Keratinocyte (primary cell): Measurements from ENCODE around the gene BBS9. TPM values are rescaled to one million over a fixed set of nuclear protein-coding genes. Genes with fewer than 3 reads are reported as not detected.

ENCODE experiments used
- DNase-seq: peaks from one replicate; pipeline ENCODE4 v3.0.0-alpha.2; 2011; ENCODE audit warnings: low read depth, missing footprints, low spot score
- FAIRE-seq: peaks from 2 replicates; lab custom pipeline; 2011; peaks lifted over from hg19 to GRCh38; lab: Jason Lieb, UNC
- H2AFZ ChIP-seq: 2 replicates; pipeline ENCODE4 v1.6.0; 2012; ENCODE audit warnings: low read length, control low read depth, inconsistent platforms; ENCODE audit not compliant: control insufficient read depth
- H3K27ac ChIP-seq: 2 replicates; pipeline ENCODE4 v1.5.1; 2011; ENCODE audit warnings: low read length; ENCODE audit not compliant: control insufficient read depth, insufficient read depth
- H3K27me3 ChIP-seq: 3 replicates; pipeline ENCODE4 v1.6.0; 2011; ENCODE audit warnings: low read length; ENCODE audit not compliant: control insufficient read depth, insufficient read depth; ENCODE audit errors: extremely low read depth
- H3K36me3 ChIP-seq, 2 experiments: 2 replicates in 1 of 2; 3 replicates in 1 of 2; pipeline ENCODE4 v1.5.1; 2011; ENCODE audit warnings: low read length in 2 of 2, mild to moderate bottlenecking in 1 of 2; ENCODE audit not compliant: control insufficient read depth in 2 of 2, insufficient read depth in 2 of 2; ENCODE audit errors: extremely low read depth in 1 of 2
- H3K4me1 ChIP-seq: 3 replicates; pipeline ENCODE4 v1.5.1; 2011; ENCODE audit warnings: low read length; ENCODE audit not compliant: control insufficient read depth, insufficient read depth; ENCODE audit errors: extremely low read depth
- H3K4me2 ChIP-seq: 3 replicates; pipeline ENCODE4 v1.6.0; 2011; ENCODE audit warnings: low read depth, low read length; ENCODE audit not compliant: control insufficient read depth, insufficient read depth; ENCODE audit errors: extremely low read depth
- H3K4me3 ChIP-seq, 3 experiments: fragments of 200-600 bp in 1 of 3; sonication (generic) in 1 of 3; 2 replicates in 2 of 3; 3 replicates in 1 of 3; pipeline ENCODE4 v1.5.1; 2011 to 2016; ENCODE audit warnings: low read length in 3 of 3, mild to moderate bottlenecking in 3 of 3, control low read depth in 2 of 3, inconsistent platforms in 1 of 3, low read depth in 1 of 3, mixed read lengths in 1 of 3, mixed run types in 1 of 3, moderate library complexity in 1 of 3; ENCODE audit not compliant: control insufficient read depth in 2 of 3, insufficient read depth in 2 of 3; ENCODE audit errors: extremely low read depth in 1 of 3
- H3K79me2 ChIP-seq: 2 replicates; pipeline ENCODE4 v1.6.0; 2012; ENCODE audit warnings: low read length; ENCODE audit not compliant: control insufficient read depth, insufficient read depth
- H3K9ac ChIP-seq: 3 replicates; pipeline ENCODE4 v1.6.0; 2011; ENCODE audit warnings: low read length; ENCODE audit not compliant: control insufficient read depth, insufficient read depth; ENCODE audit errors: extremely low read depth
- H3K9me1 ChIP-seq: 3 replicates; pipeline ENCODE4 v1.6.0; 2011; ENCODE audit warnings: low read length; ENCODE audit not compliant: control insufficient read depth, insufficient read depth; ENCODE audit errors: extremely low read depth
- H3K9me3 ChIP-seq: 2 replicates; pipeline ENCODE4 v1.5.1; 2012; ENCODE audit warnings: low read depth, low read length; ENCODE audit not compliant: control insufficient read depth
- H4K20me1 ChIP-seq: 3 replicates; pipeline ENCODE4 v1.6.0; 2011; ENCODE audit warnings: low read length; ENCODE audit not compliant: control insufficient read depth, insufficient read depth; ENCODE audit errors: extremely low read depth
- CTCF ChIP-seq, 3 experiments: IDR thresholded peaks in 1 of 3; conservative IDR thresholded peaks in 1 of 3; optimal IDR thresholded peaks in 1 of 3; 2 replicates in 2 of 3; 3 replicates in 1 of 3; pipeline versions ENCODE3 to v1.5.1; 2011; ENCODE audit warnings: low read length in 3 of 3, mild to moderate bottlenecking in 3 of 3, moderate library complexity in 2 of 3, control low read depth in 1 of 3, inconsistent platforms in 1 of 3; ENCODE audit not compliant: insufficient read depth in 2 of 3; ENCODE audit errors: extremely low read depth in 1 of 3
- EZH2 ChIP-seq: IDR thresholded peaks from one replicate; pipeline ENCODE4 v1.6.1; 2012; ENCODE audit warnings: inconsistent platforms, mild to moderate bottlenecking, low read length, moderate library complexity
- dilution Hi-C: fragments of 300-500 bp; cut with MboI; formaldehyde crosslinking; loops from one replicate; pipeline ENCODE4 v1.7.0; 2020; ENCODE audit warnings: low sequenced_read_pairs; ENCODE audit not compliant: extremely low pct_ligation_motif_present
- polyA plus RNA-seq, 5 experiments: library from polyadenylated mRNA; depleted of rRNA in 3 of 5; stranded (reverse) in 3 of 5; stranded (forward) in 1 of 5; unstranded in 1 of 5; fragments of >200 nt; gene quantifications; 1 replicate in 1 of 5; 2 replicates in 3 of 5; 3 replicates in 1 of 5; pipeline versions ENCODE4 v1.2.1 to v1.2.3, GENCODE V29; 2011 to 2012; ENCODE audit warnings: missing spikeins in 2 of 5, low read depth in 1 of 5, low replicate concordance in 1 of 5

BBS9 gene
- polyA plus RNA-seq, 1 donor (not counting 4 experiments of a cell fraction or from before 2014, with no cell fraction given), result 7.6 TPM

GRCh38 chr7:33184828-33185227, 55.5 kb downstream of the BBS9 start:
- TF ChIP-seq CTCF (optimal IDR thresholded peaks at IDR 0.05 in 1 of 3, IDR thresholded peaks at IDR 0.05 in 1 of 3, conservative IDR thresholded peaks at IDR 0.05 in 1 of 3; ENCODE audit: extremely low read depth in 1 of 3, insufficient read depth in 2 of 3, low read length in 3 of 3) (no peak), EZH2 (no peak)
- DNase-seq (no peak), FAIRE-seq (no peak)

GRCh38 chr7:33185786-33186185, 56.4 kb downstream of the BBS9 start:
- dilution Hi-C loops, result no loop called here
- Histone ChIP-seq H3K4me3 (no peak overlapping the region), H2AFZ (no peak overlapping the region), H3K4me2 (no peak overlapping the region), H3K27ac (no peak overlapping the region), H4K20me1 (no peaks in the 10 kb centered on the region), H3K27me3 (no peaks in the 10 kb centered on the region), H3K4me1 (no peaks in the 10 kb centered on the region), H3K9me3 (no peaks in the 10 kb centered on the region), H3K79me2 (no peaks in the 10 kb centered on the region), H3K9me1 (no peaks in the 10 kb centered on the region), H3K9ac (no peak overlapping the region), H3K36me3 (no peaks in the 10 kb centered on the region)
- TF ChIP-seq EZH2 (no peak), CTCF (optimal IDR thresholded peaks at IDR 0.05 in 1 of 3, IDR thresholded peaks at IDR 0.05 in 1 of 3, conservative IDR thresholded peaks at IDR 0.05 in 1 of 3; ENCODE audit: extremely low read depth in 1 of 3, insufficient read depth in 2 of 3, low read length in 3 of 3) (peak in 2 of 3 experiments; percentile 41 to 62)
- peak; percentile 83 for FAIRE-seq
- DNase-seq, result no peak

More at GRCh38 chr7:33184828-33185227, 55.5 kb downstream of the BBS9 start:
- Histone ChIP-seq H3K9me3 (no peaks in the 10 kb centered on the region), H3K79me2 (no peaks in the 10 kb centered on the region), H3K4me2 (no peak overlapping the region), H3K36me3 (no peaks in the 10 kb centered on the region), H3K4me1 (no peaks in the 10 kb centered on the region), H3K9ac (no peak overlapping the region), H3K9me1 (no peaks in the 10 kb centered on the region), H3K4me3 (no peak overlapping the region), H4K20me1 (no peaks in the 10 kb centered on the region), H2AFZ (no peak overlapping the region), H3K27me3 (no peaks in the 10 kb centered on the region), H3K27ac (no peak overlapping the region)
- dilution Hi-C loops, result no loop called here
